ENCODE data around the gene DHX58. TPM values are rescaled to one million over a fixed set of nuclear protein-coding genes. Genes with fewer than 3 reads are reported as not detected.
"Not testable (repeated sequence)": the region's sequence is repeated elsewhere in the genome, so short reads cannot be mapped to it uniquely, and the experiment has no call there.

Gene DHX58
- total and polyA plus RNA-seq, 2 donors (not counting 3 experiments of a cell fraction or from before 2014, with no cell fraction given) = 3.1 to 9.0 TPM

- intact Hi-C loops (cut with micrococcal nuclease) = no loop called here
- H4K20me1 ChIP-seq (replicated peaks; ENCODE audit: control insufficient read depth, extremely low read depth, insufficient read depth, low read length) = no peaks in the 10 kb centered on the region
- CTCF ChIA-PET = no interaction called here
- H2AFZ ChIP-seq (ENCODE audit: low read depth, low read length) = no peak overlapping the region
- no TSS peak for BruUV-seq (replicated peaks)
- H3K27me3 ChIP-seq (ENCODE audit: control insufficient read depth in 2 of 2, insufficient read depth in 2 of 2, low read length in 2 of 2) = no peaks in the 10 kb centered on the region
- no peak overlapping the region for H3K4me3 ChIP-seq (replicated peaks in 1 of 3; ENCODE audit: insufficient read depth in 1 of 3, low read depth in 1 of 3, low read length in 3 of 3)
- peaks cover 92% of the 10 kb centered on the region for H3K79me2 ChIP-seq (ENCODE audit: control insufficient read depth, insufficient read depth, low read length)
- H3K9me3 ChIP-seq (replicated peaks; ENCODE audit: control insufficient read depth, insufficient read depth, low read length) = no peaks in the 10 kb centered on the region
- no peak for TF ChIP-seq GATA2 (IDR thresholded peaks at IDR 0.05; ENCODE audit: insufficient read depth, insufficient read length, low read depth, low read length)
- TF ChIP-seq FOS (IDR thresholded peaks at IDR 0.05; ENCODE audit: borderline replicate concordance, insufficient read depth, low read length) = no peak
- TF ChIP-seq POLR2AphosphoS5 (IDR thresholded peaks at IDR 0.05; ENCODE audit: insufficient read depth, low read depth, low read length) = no peak
- no peak for TF ChIP-seq JUN (IDR thresholded peaks at IDR 0.05; ENCODE audit: borderline replicate concordance, insufficient read depth, insufficient read length, low read depth)
- TF ChIP-seq MYC (IDR thresholded peaks at IDR 0.05; ENCODE audit: low read depth, low read length) = no peak
- no peak for TF ChIP-seq POLR2A (IDR thresholded peaks at IDR 0.05; ENCODE audit: low read depth, low read length)
- TF ChIP-seq MAX (IDR thresholded peaks at IDR 0.05; ENCODE audit: insufficient read depth, insufficient read length) = no peak
- TF ChIP-seq CTCF (IDR thresholded peaks at IDR 0.05; ENCODE audit: extremely low read depth in 1 of 2, insufficient read depth in 1 of 2, low read depth in 1 of 2, low read length in 2 of 2) = no peak
- TF ChIP-seq EZH2 (IDR thresholded peaks at IDR 0.05; ENCODE audit: borderline replicate concordance, low read depth, low read length, severe bottlenecking) = no peak
- H3K9ac ChIP-seq (replicated peaks; ENCODE audit: extremely low read depth, insufficient read depth, low read length) = no peak overlapping the region
- DNase-seq (ENCODE audit: low read depth, low spot score) (no peak), FAIRE-seq (no peak)
- dilution Hi-C loops (cut with MboI; ENCODE audit: extremely low pct_ligation_motif_present, low sequenced_read_pairs) = no loop called here
- POLR2A ChIA-PET = interaction anchor here (0.6 kb wide), 1 partner anchor 264 kb away, joined by 3 read pairs; no protein-coding TSS in a partner anchor
- H3K4me2 ChIP-seq (ENCODE audit: insufficient read depth, low read length) = no peak overlapping the region
- peaks cover 5% of the 10 kb centered on the region for H3K4me1 ChIP-seq (ENCODE audit: control insufficient read depth, extremely low read depth, insufficient read depth, low read length)
- no peaks in the 10 kb centered on the region for H3K9me1 ChIP-seq (replicated peaks; ENCODE audit: control insufficient read depth, extremely low read depth, insufficient read depth, low read length)
- peaks cover 0 to 13% of the 10 kb centered on the region in 2 experiments for H3K36me3 ChIP-seq (ENCODE audit: control insufficient read depth in 2 of 2, extremely low read depth in 1 of 2, insufficient read depth in 2 of 2, low read length in 2 of 2)
- no peak overlapping the region for H3K27ac ChIP-seq (ENCODE audit: insufficient read depth, low read depth, low read length)
Observed at GRCh38 chr17:42141382-42141781, 28.9 kb upstream of the DHX58 start.

GRCh38 chr17:42140690-42141089 is 28.2 kb upstream of the DHX58 start:
- CTCF ChIA-PET = interaction anchor here (1.1 kb wide), 1 partner anchor 43 kb away, joined by 3 read pairs; no protein-coding TSS in a partner anchor
- H4K20me1 ChIP-seq (replicated peaks; ENCODE audit: control insufficient read depth, extremely low read depth, insufficient read depth, low read length); H3K9me3 ChIP-seq (replicated peaks; ENCODE audit: control insufficient read depth, insufficient read depth, low read length); POLR2A ChIA-PET; H2AFZ ChIP-seq (ENCODE audit: low read depth, low read length); FAIRE-seq; intact Hi-C loops (cut with micrococcal nuclease); H3K27ac ChIP-seq (ENCODE audit: insufficient read depth, low read depth, low read length); DNase-seq (ENCODE audit: low read depth, low spot score); H3K4me3 ChIP-seq (replicated peaks in 1 of 3; ENCODE audit: insufficient read depth in 1 of 3, low read depth in 1 of 3, low read length in 3 of 3); H3K4me2 ChIP-seq (ENCODE audit: insufficient read depth, low read length); H3K27me3 ChIP-seq (ENCODE audit: control insufficient read depth in 2 of 2, insufficient read depth in 2 of 2, low read length in 2 of 2); dilution Hi-C loops (cut with MboI; ENCODE audit: extremely low pct_ligation_motif_present, low sequenced_read_pairs); BruUV-seq (replicated peaks); H3K9me1 ChIP-seq (replicated peaks; ENCODE audit: control insufficient read depth, extremely low read depth, insufficient read depth, low read length); H3K9ac ChIP-seq (replicated peaks; ENCODE audit: extremely low read depth, insufficient read depth, low read length): not testable (repeated sequence)
- peaks cover 90% of the 10 kb centered on the region for H3K79me2 ChIP-seq (ENCODE audit: control insufficient read depth, insufficient read depth, low read length)
- peaks cover 0 to 13% of the 10 kb centered on the region in 2 experiments for H3K36me3 ChIP-seq (ENCODE audit: control insufficient read depth in 2 of 2, extremely low read depth in 1 of 2, insufficient read depth in 2 of 2, low read length in 2 of 2)
- peaks cover 12% of the 10 kb centered on the region for H3K4me1 ChIP-seq (ENCODE audit: control insufficient read depth, extremely low read depth, insufficient read depth, low read length)

All from endothelial cell of umbilical vein (primary cell).